HG03066 (cell line): ENCODE measurements around the gene ZNF618.

Experiments used
- ATAC-seq: cut with Tn5 transposase; IDR thresholded peaks from one replicate; pipeline ENCODE4 v1.9.1; 2021; ENCODE audit warnings: low read depth; ENCODE audit not compliant: unreplicated experiment

Gene ZNF618

DNA sequence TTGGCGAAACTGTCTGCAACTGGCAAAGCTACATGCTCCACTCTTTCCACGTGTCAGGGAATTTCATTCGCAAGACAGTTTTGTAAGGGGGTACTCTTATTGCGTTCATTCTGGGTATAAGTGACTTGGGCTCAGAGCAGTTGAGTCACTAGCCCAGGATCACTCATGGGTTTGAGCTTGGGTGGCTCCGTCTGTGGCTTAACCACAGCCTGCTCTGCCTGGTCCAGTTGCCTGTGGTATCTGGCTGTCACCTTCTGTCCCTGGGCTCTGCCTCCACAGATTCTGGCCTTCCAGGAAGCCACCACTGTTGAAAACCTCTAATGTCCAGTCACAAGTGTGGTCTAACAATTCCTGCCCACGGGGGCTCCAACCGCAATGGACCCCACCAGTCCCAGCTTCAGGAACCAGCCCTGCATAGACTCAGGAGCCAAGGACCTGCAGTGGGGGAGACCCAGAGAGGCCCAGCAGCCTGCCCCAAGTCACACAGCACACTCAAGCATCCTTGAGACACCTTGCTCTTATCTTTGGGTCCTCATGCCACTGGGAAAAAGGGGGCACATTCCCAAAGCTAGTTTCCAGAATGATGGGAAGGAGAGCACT lies 212.6 kb downstream of the ZNF618 start:
- no peak for ATAC-seq

DNA sequence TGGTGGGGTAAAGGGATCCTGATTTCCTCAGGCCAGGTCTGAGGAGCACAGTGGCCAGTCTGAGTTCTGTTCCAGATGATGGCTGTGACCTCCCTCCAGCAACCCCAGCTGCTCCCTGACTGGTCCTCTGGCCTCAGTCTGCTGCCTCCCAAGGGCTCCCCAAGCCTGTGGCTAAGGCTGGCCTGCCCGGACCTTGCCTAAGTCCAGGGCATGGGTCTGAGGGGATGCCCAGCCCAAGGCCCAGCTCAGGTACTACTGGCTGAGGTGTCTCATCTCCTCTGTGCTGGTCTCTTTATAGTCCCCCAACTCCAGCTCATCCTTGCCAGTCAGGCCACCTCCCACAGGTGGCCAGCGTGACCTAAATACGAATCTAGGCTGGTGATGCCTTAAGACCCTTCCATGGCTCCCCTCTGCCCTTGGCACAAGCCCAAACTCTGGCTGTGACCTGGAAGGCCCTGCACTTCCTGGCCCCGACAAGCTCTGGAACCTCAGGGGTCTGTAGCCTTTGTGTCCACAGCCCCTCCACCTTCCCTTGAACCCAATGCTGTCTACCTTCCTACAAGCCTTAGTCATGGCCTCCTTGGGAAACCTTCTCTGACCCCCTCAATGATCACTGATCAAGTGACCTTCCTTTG lies 213.2 kb downstream of the ZNF618 start:
- ATAC-seq = no peak

- ATAC-seq = no peak
Measured at GRCh38 chr9:114090798-114091197, 214.7 kb downstream of the ZNF618 start.

- ATAC-seq = no peak
Measured at GRCh38 chr9:114091711-114092110, 215.6 kb downstream of the ZNF618 start.

- no peak for ATAC-seq
Measured at GRCh38 chr9:114092336-114092735, 216.2 kb downstream of the ZNF618 start.

DNA sequence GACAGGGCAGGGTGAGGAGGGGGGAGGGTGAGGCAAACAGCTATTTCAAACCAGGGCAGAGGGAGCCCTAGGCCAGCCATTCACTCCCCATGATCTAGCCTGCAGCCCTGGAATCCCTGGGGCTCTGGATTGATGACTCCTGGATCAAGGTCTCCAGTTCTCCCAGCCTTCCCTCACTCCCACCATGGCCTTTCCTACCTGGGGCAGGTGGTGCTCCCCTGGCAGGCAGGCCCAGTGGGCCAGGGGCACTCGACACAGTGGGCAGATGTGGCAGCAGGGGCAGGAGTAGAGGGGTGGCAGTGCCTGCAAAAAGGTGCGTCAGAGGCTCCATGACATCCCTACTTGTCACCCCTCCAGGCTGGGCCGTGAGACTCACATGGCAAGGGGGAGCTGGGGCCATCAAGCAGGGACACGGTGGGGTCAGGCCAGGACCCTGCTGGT lies 216.9 kb downstream of the ZNF618 start:
- no peak for ATAC-seq

- ATAC-seq = no peak
Measured at GRCh38 chr9:114093761-114094505, 217.8 kb downstream of the ZNF618 start.

GRCh38 chr9:114094971-114095370 lies 218.9 kb downstream of the ZNF618 start:
- no peak for ATAC-seq

DNA sequence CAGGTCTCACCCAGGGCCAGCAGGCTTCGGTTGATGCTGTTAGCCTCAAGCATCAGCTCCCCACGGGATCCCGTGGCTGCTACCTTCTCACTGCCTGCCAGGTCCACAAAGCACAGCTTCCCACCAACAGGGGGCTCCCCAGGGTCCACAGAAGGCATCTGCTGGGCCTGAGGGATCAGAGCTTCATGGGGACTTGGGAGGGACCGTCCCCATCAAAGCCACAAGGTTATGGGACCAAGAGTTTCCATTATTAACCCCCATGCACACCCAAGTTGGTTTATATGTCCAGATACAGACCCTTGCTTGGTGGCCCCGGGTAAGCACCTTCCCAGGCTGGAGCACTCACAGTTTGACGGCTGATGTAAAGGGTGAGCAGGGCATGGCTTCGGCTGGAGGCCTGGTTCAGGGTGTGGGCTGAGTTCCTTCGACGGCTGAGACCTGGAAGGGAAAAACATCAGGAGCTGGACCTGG lies 220.0 kb downstream of the ZNF618 start:
- ATAC-seq = no peak

DNA sequence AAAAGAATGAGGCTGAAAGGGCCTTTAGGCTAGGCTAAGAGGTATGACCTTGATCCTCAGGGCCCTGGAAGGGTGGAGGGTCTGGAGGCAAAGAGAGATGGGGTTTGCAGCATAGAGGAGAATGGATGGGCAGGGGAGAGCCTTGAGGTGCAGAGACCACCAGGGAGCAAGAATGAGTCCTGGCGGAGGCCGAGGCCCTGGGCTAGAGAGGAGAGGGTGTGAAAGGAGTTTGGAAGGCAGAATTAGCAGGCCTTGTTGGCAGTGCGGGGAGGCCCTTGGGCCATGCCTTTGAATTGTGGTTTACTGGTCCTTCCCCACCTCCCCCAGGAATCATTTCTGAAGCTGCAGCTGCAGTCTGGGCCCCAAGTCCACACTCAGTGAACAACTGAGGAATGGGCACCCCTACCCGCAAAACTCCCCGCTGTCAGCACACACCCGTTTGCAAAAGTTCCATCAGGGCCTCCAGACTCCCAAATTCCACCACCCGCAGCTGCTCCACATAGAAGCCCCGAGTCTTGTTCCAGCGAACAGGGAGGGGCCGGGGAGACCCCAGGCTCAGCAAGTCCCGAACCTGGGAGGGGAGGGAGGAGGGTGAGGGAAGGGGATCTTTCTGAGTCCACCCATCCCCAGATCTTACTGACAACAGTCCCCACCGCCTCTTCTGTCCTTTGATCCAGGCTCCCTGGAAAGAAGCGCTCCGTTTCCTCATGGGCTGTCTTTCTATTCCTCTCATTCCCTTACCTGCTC lies 220.9 kb downstream of the ZNF618 start:
- ATAC-seq = no peak

DNA sequence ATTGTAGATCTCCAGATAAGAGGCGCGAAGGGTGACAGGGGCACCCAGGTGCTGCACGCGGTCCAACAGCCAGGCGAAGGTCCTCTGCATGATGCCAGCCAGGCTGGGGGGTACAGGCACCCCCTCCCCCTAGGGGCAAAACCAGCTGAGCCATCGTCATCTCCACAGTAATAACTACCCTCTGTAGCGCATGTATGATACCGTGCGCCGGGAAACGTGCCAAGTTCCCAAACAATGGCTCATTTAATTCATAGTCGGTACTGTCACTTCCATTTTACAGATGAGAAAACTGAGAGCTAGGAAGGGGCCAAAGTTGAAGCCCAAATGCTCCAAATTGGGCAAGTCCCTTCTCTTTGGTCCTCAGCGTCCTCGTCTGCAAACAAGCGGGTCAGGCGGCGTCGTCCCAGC lies 221.5 kb downstream of the ZNF618 start:
- no peak for ATAC-seq

GRCh38 chr9:114098021-114098935 lies 222.2 kb downstream of the ZNF618 start:
- no peak for ATAC-seq

- ATAC-seq = no peak
Measured at GRCh38 chr9:114098936-114099668, 223.0 kb downstream of the ZNF618 start, which contains the start of gene KIF12. Gene KIF12, minus strand, starts transcription at chr9:114099292. Its CDS starts 16 bp downstream, at chr9:114099276.

GRCh38 chr9:114099669-114100270 lies 223.7 kb downstream of the ZNF618 start:
- no peak for ATAC-seq

GRCh38 chr9:114100536-114100935 lies 224.4 kb downstream of the ZNF618 start:
- ATAC-seq = no peak

DNA sequence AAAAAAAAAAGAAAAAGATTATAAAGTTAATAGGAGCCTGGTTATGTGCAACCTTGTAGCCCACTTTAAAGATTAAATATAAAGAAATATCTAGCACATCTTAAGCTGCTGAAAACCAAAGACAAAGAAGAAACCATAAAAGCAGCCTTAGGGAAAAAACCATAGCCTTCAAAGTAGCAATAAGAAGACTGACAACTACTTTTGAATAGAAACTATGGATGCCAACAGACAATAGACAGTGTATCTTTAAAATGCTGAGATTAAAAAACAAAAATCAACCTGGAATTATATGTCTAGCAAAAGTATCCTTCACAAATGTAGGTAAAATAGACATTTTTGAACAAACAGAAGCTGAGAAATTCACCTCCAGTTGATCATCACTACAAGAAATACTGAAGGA lies 226.4 kb downstream of the ZNF618 start:
- ATAC-seq = no peak

DNA sequence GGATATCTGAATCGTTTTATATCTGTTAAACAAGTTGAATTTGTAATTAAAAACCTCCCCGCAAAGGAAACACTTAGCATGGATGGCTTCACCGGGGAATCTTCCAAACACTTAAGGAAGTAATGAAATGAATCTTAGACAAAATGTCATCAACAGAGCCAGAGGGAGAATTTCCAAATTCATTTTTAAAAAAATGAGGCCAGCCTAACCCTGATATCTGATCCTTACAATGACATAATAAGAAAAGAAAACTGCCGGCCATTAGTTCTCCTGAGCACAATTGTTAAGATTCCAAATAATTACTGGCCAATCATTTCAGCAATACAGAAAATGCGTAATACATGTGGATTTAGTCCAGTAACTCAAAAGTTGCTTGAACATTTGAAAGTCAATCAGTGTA lies 229.1 kb downstream of the ZNF618 start:
- ATAC-seq = no peak
